Heart left ventricle (tissue), 13 donors: ENCODE data around the gene FAM210A.

Experiments
- POLR2A ChIP-seq, 2 donors: fragments of 450-650 bp; IDR thresholded peaks; one replicate each; pipeline ENCODE4 v1.6.1; 2017; ENCODE audit warnings: antibody characterized with exemption in 2 of 2, mild to moderate bottlenecking in 2 of 2, moderate library complexity in 2 of 2
- TF ChIP-seq, protein P1 (sequence below), 12 donors: fragments of 200-600 bp; sonication (generic) in 4 of 12; IDR thresholded peaks; one replicate each; pipeline versions ENCODE4 v1.5.0 to v1.8.0; 2018 to 2022; ENCODE audit warnings: antibody characterized with exemption in 12 of 12, mild to moderate bottlenecking in 5 of 12
- donor health status: ischemic (EF 13 %, LVEDD 7.1; RV severe dilation, severe dysfunction).
- donor health status: DM: no; HTN: yes; CAD: no.
- donor health status: DM: no; HTN: no; CAD: no.
- donor health status: ischemic (EF 25% LVEDD 6.9; RV normal size, moderate dysfunction).
- donor health status: ischemic (EF 25% LVEDD 5.7; RV mildly dilated, moderate dysfunction).
- donor health status: ischemic (EF 35%, LVEDD 5.7; RV mildly dilated, moderate dysfunction).
- donor health status: nonischemic (EF 11% LVEDD 7.7; RV severe dilation, severe dysfunction).
- donor health status: DM: yes; HTN: yes; CAD: no.
- donor health status: PGD.
- donor health status: ischemic (EF 29% LVEDD 5.4; RV normal size, mild dysfunction).
- donor health status: nonischemic (EF 23%, LVEDD 6.1; RV moderate dilation, normal function).

GRCh38 chr18:13622751-13623150 lies 103.6 kb downstream of the FAM210A start:
- TF ChIP-seq POLR2A (IDR thresholded peaks at IDR 0.05): no peak
- TF ChIP-seq, protein P1, sequence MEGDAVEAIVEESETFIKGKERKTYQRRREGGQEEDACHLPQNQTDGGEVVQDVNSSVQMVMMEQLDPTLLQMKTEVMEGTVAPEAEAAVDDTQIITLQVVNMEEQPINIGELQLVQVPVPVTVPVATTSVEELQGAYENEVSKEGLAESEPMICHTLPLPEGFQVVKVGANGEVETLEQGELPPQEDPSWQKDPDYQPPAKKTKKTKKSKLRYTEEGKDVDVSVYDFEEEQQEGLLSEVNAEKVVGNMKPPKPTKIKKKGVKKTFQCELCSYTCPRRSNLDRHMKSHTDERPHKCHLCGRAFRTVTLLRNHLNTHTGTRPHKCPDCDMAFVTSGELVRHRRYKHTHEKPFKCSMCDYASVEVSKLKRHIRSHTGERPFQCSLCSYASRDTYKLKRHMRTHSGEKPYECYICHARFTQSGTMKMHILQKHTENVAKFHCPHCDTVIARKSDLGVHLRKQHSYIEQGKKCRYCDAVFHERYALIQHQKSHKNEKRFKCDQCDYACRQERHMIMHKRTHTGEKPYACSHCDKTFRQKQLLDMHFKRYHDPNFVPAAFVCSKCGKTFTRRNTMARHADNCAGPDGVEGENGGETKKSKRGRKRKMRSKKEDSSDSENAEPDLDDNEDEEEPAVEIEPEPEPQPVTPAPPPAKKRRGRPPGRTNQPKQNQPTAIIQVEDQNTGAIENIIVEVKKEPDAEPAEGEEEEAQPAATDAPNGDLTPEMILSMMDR (IDR thresholded peaks at IDR 0.05): no peak
